Measurements from ENCODE around the gene WDR26.

Gene WDR26

GRCh38 chr1:224433701-224434672 is 610 bp downstream of the WDR26 start:
- peaks cover 6% of the 10 kb centered on the region; the same call in 1 of the 2 replicates for H3F3A ChIP-seq (ENCODE audit: control insufficient read depth, insufficient read depth)
- TF ChIP-seq CTCF (IDR thresholded peaks at IDR 0.05; ENCODE audit: low read depth, low read length, poor library complexity, severe bottlenecking) = no peak

GRCh38 chr1:224433041-224433691 is 1.4 kb downstream of the WDR26 start:
- peak overlapping the region; percentile 31 for H3K27ac ChIP-seq (ENCODE audit: low read depth, low read length)
- no peaks in the 10 kb centered on the region for H3K9me3 ChIP-seq (ENCODE audit: control insufficient read depth, insufficient read depth, low read length)
- H3F3A ChIP-seq (ENCODE audit: control insufficient read depth, insufficient read depth) = peaks cover 6% of the 10 kb centered on the region; the same call in 1 of the 2 replicates
- TF ChIP-seq EZH2phosphoT487 (IDR thresholded peaks at IDR 0.05; ENCODE audit: borderline replicate concordance, low read length) (no peak), CTCF (IDR thresholded peaks at IDR 0.05; ENCODE audit: low read depth, low read length, poor library complexity, severe bottlenecking) (no peak)
- peak overlapping the region; percentile 87 for H3K4me3 ChIP-seq (ENCODE audit: low read length)
- peak overlapping the region; percentile 96 for H3K4me2 ChIP-seq (ENCODE audit: low read length)
- no peaks in the 10 kb centered on the region for H3K27me3 ChIP-seq (ENCODE audit: control insufficient read depth, low read length)
- peaks cover 89% of the 10 kb centered on the region for H3K79me2 ChIP-seq (ENCODE audit: control insufficient read depth, low read length)
- peaks cover 48% of the 10 kb centered on the region for H3K36me3 ChIP-seq (ENCODE audit: control insufficient read depth, low read length)
- H4K20me1 ChIP-seq (ENCODE audit: control insufficient read depth, insufficient read depth, low read depth, low read length) = peaks cover 19% of the 10 kb centered on the region; the same call in 1 of the 2 replicates
- H3K9me2 ChIP-seq (replicated peaks; ENCODE audit: control insufficient read depth, low read length) = no peaks in the 10 kb centered on the region
- H3K4me1 ChIP-seq (ENCODE audit: control insufficient read depth, low read length) = peaks cover 49% of the 10 kb centered on the region

More at GRCh38 chr1:224433701-224434672, 610 bp downstream of the WDR26 start:
- H3K79me2 ChIP-seq (ENCODE audit: control insufficient read depth, low read length) = peaks cover 81% of the 10 kb centered on the region
- peak overlapping the region; percentile 31 for H3K27ac ChIP-seq (ENCODE audit: low read depth, low read length)
- H4K20me1 ChIP-seq (ENCODE audit: control insufficient read depth, insufficient read depth, low read depth, low read length) = peaks cover 19% of the 10 kb centered on the region; the same call in 1 of the 2 replicates
- no peaks in the 10 kb centered on the region for H3K27me3 ChIP-seq (ENCODE audit: control insufficient read depth, low read length)
- H3K36me3 ChIP-seq (ENCODE audit: control insufficient read depth, low read length) = peaks cover 40% of the 10 kb centered on the region
- peak overlapping the region; percentile 87 for H3K4me3 ChIP-seq (ENCODE audit: low read length)
- peaks cover 49% of the 10 kb centered on the region for H3K4me1 ChIP-seq (ENCODE audit: control insufficient read depth, low read length)
- H3K9me3 ChIP-seq (ENCODE audit: control insufficient read depth, insufficient read depth, low read length) = no peaks in the 10 kb centered on the region
- peak overlapping the region; percentile 96 for H3K4me2 ChIP-seq (ENCODE audit: low read length)
- H3K9me2 ChIP-seq (replicated peaks; ENCODE audit: control insufficient read depth, low read length) = no peaks in the 10 kb centered on the region

- H3K27ac ChIP-seq (ENCODE audit: low read depth, low read length) = peak overlapping the region; percentile 9; the same call in 1 of the 2 replicates
- H3K4me1 ChIP-seq (ENCODE audit: control insufficient read depth, low read length) = peaks cover 52% of the 10 kb centered on the region
- H3K9me2 ChIP-seq (replicated peaks; ENCODE audit: control insufficient read depth, low read length) = no peaks in the 10 kb centered on the region
- TF ChIP-seq EZH2phosphoT487 (IDR thresholded peaks at IDR 0.05; ENCODE audit: borderline replicate concordance, low read length) = no peak
- TF ChIP-seq CTCF (IDR thresholded peaks at IDR 0.05; ENCODE audit: low read depth, low read length, poor library complexity, severe bottlenecking) = no peak
- no peaks in the 10 kb centered on the region for H3K9me3 ChIP-seq (ENCODE audit: control insufficient read depth, insufficient read depth, low read length)
- H4K20me1 ChIP-seq (ENCODE audit: control insufficient read depth, insufficient read depth, low read depth, low read length) = peaks cover 19% of the 10 kb centered on the region; the same call in 1 of the 2 replicates
- H3K4me2 ChIP-seq (ENCODE audit: low read length) = peak overlapping the region; percentile 96
- H3K79me2 ChIP-seq (ENCODE audit: control insufficient read depth, low read length) = peaks cover 94% of the 10 kb centered on the region
- no peaks in the 10 kb centered on the region for H3K27me3 ChIP-seq (ENCODE audit: control insufficient read depth, low read length)
- H3K4me3 ChIP-seq (ENCODE audit: low read length) = peak overlapping the region; percentile 87
- peaks cover 6% of the 10 kb centered on the region; the same call in 1 of the 2 replicates for H3F3A ChIP-seq (ENCODE audit: control insufficient read depth, insufficient read depth)
- peaks cover 53% of the 10 kb centered on the region for H3K36me3 ChIP-seq (ENCODE audit: control insufficient read depth, low read length)
Observed at GRCh38 chr1:224432672-224433040, 1.9 kb downstream of the WDR26 start.
